GM21423 (cell line): ENCODE measurements around the gene FYN.
"Not testable (repeated sequence)": the region's sequence is repeated elsewhere in the genome, so short reads cannot be mapped to it uniquely, and the experiment has no call there.

Source experiments
- ATAC-seq: cut with Tn5 transposase; IDR thresholded peaks from one replicate; pipeline ENCODE4 v1.9.1; 2021; ENCODE audit warnings: mild to moderate bottlenecking, moderate library complexity; ENCODE audit not compliant: unreplicated experiment

FYN gene

GRCh38 chr6:111873178-111874024, at the start of gene FYN:
Gene FYN, minus strand, starts transcription at chr6:111873452. Its CDS starts 153,401 bp downstream, at chr6:111720051.
- ATAC-seq: peak; percentile 98

DNA sequence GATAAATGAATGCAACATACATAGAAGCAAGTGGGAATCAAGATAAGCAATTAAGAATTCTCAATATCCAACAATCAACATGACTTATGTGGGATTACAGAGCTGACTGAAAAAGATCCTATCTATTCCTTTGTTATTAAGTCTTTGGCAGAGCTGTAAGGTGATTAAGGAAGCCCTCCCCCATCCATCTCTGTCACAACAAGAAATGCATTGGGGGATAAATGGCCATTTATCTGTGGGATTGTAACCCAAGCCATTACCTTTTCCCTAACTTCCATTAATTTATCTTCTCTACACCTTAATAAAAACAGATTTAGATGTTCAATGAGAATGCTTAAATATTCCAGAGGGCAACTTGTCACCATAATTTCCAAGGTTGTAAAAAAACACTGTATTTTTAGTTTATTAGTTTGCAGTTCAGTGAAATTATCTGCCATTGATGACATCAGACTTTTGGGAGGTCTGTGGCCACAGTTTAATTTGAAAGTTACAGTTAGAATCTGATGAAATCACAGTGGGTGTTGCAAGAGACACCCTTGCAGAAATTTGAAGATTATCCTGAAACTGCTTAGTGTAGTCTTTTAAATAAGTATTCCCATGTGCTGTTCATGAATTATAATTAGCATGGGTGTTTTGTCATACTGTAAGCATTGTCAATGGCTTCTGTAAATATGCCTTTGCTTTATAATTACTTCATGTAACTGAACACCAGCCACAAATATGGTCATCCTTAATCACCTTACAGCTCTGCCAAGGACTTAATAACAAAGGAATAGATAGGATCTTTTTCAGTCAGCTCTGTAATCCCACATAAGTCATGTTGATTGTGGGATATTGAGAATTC, 49.4 kb upstream of the FYN start:
- ATAC-seq: no peak

DNA sequence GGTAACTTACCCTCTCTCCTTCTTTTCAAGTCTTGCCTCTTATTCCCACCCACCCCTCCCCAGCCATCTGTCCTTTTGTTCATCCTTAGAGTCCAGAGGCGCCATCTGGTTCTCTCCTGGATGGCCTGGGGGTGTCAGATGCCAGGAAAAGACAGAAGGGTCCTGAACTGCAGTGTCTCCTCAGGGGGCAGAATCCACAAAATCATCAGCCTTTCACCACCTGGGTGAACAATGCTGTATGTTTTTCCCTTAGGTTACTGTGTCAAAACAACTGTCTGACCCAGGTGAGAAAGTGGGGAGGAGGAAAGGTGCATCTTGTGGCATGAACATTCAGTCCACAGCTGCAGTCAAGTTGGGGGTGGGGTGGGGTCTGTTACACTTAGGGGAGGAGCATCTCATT, 47.9 kb upstream of the FYN start:
- no peak for ATAC-seq

DNA sequence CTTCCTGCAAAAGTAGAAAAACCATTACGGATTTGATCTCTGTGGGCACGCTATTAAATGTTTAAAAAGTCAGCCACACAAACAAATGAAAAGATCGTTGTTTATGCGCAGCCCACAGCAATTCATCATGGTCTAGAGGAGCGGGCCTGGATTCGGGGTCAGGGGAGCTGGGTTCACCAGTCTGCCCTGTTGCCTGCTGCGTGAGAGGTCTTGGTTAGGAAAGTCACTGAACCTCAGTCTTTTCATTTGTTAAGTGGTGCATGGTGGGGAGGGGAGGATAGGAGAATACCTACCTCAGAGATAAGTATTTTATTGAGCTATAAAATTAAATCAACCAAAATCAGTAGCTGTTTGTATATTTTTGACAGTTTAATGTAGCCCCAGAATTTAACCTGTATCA, 47.3 kb upstream of the FYN start:
- ATAC-seq: no peak

DNA sequence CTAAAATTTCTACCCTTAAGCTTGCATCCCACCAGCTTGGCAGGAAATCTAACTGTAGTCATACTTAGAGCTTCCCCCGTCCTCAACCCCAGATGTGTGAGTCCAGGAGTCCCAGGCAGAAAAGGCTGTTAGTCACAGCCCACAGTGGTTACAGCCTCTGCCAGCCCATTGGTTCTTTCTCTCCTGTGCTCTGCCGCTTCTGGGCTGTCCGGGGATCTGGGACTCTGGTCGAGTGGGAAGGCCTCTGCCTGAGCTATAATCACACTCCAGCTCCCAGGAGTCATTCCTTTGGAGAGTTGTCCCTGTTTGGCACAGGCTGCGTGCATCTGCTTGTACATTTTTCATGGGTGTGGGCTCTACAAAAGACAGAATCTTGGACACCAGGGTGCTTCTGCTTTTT, 45.6 kb upstream of the FYN start:
- no peak for ATAC-seq

- ATAC-seq: no peak
Measured at GRCh38 chr6:111916747-111917146, 43.5 kb upstream of the FYN start.

- ATAC-seq: no peak
Measured at GRCh38 chr6:111914617-111915016, 41.4 kb upstream of the FYN start.

DNA sequence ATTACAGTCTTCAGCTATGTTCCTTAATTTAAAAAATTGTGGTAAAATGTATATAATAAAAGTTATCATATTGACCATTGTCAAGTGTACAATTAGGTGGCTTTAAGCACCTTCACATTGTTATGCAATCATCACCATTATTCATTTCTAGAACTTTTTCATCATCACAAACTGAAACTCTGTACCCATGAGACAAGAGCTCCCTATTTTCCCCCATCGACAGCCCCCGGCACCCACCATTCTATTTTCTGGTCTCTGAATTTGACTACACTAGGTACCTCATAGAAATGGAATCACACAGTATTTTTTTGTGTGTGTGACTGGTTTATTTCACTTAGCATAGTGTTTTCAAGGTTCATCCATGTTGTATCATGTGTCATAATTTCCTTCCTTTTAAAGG, 39.7 kb upstream of the FYN start:
- no peak for ATAC-seq

- ATAC-seq: no peak
Measured at GRCh38 chr6:111911428-111911827, 38.2 kb upstream of the FYN start.

- no peak for ATAC-seq
Measured at GRCh38 chr6:111909238-111909637, 36.0 kb upstream of the FYN start.

- ATAC-seq: not testable (repeated sequence)
Measured at GRCh38 chr6:111908365-111908764, 35.1 kb upstream of the FYN start.

DNA sequence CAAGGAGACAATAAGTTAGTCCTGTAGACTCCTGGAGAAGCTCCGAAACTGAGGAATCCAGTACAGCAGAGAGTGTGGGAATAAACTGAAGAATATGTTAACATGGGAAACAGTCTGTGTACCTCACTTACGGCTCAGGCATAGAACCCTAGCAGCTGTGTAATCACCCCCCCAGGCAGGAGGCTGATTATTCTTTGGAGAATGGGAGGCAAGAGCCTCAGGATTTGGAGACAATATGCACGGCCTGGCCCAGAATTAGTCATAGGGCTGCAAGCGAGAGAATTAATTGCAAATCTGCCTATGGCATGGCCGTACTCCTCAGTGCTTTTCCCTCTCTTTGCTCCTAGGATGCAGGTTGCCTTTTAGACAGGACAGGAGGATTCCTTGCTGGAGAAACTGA, 27.5 kb upstream of the FYN start:
- no peak for ATAC-seq

- no peak for ATAC-seq
Measured at GRCh38 chr6:111899531-111899930, 26.3 kb upstream of the FYN start.

GRCh38 chr6:111898452-111898851, 25.2 kb upstream of the FYN start:
- ATAC-seq: no peak

DNA sequence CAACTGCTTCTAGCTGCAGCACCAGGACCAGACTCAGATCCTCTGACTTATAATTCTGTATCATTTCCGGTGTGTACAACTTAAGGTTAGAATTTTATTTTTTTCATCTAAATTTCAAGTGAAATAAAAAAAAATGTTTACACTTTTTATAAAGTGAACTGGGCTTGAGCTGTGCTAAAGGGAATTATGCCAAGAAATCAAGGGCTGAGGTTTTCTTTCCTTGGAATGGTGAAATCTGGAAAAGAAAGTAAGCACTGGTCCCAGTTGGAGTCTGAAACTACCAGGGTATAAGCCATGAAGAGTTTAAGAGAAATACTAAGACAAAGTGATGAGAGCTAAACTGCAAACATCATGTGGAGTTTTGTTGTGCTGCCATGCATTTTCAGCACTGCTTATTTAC, 21.7 kb upstream of the FYN start:
- no peak for ATAC-seq

- no peak for ATAC-seq
Measured at GRCh38 chr6:111894272-111894671, 21.0 kb upstream of the FYN start.

DNA sequence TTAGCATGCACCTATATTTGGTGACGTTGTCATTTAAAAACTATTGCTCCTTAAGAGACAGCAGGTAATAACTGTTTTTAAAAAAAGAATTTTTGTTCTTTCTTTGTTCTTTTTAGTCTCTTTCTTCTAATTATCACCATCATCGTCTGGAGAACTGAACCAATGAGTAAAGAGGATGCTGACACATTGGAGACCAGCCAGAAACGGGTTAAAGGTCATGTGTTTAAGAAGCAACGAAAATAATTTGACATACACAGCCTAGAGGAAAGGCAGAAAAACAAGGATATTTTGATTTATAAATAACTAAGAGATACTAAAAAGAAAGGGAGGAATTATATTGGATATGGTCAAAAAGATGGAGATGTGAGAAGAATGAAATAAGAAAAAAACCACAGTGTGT, 19.2 kb upstream of the FYN start:
- no peak for ATAC-seq

- ATAC-seq: no peak
Measured at GRCh38 chr6:111890988-111891387, 17.7 kb upstream of the FYN start.

DNA sequence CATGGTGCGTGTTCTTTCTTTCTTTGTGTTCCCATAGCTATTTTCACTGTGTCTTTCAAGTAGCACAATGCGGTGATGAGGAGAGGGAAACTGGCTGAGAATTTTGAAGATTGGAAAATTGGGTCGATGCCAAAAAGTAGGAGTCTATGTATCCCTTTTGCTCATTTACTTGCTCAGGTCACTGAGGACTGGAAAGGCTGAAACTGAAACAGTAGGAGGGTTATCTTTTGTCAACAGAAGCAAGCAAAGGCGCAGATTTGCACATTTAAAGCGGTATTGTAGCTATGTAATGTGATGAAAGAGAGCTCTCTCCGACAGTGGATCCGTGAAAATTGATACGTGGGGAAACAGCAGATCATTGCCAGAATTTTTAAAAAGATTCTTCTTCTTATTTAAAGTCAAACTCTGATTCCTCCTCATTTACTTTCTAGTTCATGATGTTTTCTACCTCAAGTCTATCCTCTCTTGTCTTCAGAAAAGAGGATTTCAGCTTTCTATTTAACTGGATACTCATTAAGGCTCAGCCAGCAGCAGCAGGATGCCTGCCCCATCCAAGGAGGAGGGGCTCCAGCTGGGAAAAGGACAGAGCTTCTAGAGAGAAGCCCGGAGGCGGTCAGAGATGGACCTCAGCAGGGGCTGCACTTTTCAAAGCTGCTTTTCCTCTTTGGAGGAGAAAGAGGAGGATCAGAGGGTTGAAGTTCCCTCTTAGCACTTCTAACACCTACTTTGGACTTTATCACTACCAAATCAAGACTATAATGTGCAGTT, 15.9 kb upstream of the FYN start:
- ATAC-seq: no peak

GRCh38 chr6:111886793-111887192, 13.5 kb upstream of the FYN start:
- not testable (repeated sequence) for ATAC-seq

DNA sequence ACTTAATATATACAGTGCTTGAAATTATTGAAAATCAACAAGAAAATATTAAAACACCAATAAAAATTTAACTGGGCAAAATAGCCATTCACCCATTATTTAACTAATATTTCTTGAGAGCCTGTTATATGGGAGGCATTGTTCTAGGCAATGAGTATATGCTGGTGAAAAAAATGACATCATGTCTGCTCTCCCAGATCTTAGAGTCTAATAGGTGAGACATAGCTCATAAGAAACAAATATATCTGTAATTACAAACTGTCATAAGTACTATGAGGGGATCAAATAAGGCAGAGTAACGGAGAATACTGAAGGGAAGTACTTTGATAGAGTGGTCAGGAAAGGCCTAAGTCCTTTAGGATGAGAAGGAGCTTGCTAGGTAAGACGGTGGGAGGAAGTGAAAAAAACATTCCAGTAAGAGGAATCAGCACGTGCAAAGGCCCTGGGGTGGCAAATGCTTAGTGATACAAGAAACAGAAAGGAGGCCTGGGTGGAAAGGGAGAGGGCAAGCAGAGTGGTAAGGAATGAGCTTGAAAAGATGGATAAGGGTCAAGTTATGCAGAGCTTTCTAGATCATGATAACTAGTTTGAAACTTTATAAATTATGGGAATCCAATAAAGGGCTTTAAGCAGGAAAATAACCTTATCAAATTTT, 12.2 kb upstream of the FYN start:
- no peak for ATAC-seq
